Testis (tissue), 3 donors: ENCODE results near the gene IGHMBP2. TPM values are rescaled to one million over a fixed set of nuclear protein-coding genes. Genes with fewer than 3 reads are reported as not detected.
A peak's percentile ranks its signal among the peaks of the same experiment; 100 is the strongest.

Experiments used
- DNase-seq: peaks from one replicate; pipeline ENCODE4 v3.0.0-alpha.2; 2019
- H3K27ac ChIP-seq, 2 donors: fragments of 200-600 bp; sonication (generic); one replicate each; pipeline ENCODE4 v1.5.1; 2019
- H3K27me3 ChIP-seq: fragments of 200-600 bp; sonication (generic); one replicate; pipeline ENCODE4 v1.5.1; 2019
- H3K36me3 ChIP-seq: fragments of 200-600 bp; sonication (generic); one replicate; pipeline ENCODE4 v1.5.1; 2017; ENCODE audit warnings: low read depth; ENCODE audit errors: missing control alignments
- H3K4me1 ChIP-seq: fragments of 200-600 bp; sonication (generic); one replicate; pipeline ENCODE4 v1.5.1; 2019
- H3K4me3 ChIP-seq, 2 donors: fragments of 200-600 bp; sonication (generic); one replicate each; pipeline ENCODE4 v1.5.1; 2017 to 2019
- H3K9me3 ChIP-seq: fragments of 200-600 bp; sonication (generic); one replicate; pipeline ENCODE4 v1.5.1; 2017
- POLR2A ChIP-seq: fragments of 450-650 bp; IDR thresholded peaks from one replicate; pipeline ENCODE4 v1.6.1; 2017; ENCODE audit warnings: antibody characterized with exemption, mild to moderate bottlenecking, moderate library complexity
- WGBS, 2 donors: methylation state at CpG; one replicate each; pipeline ENCODE4 v1.1.5; 2018; 5-methylcytosine and 5-hydroxymethylcytosine counted together
- intact Hi-C: fragments of 100-400 bp; cut with DNase I; formaldehyde crosslinking; loops from one replicate; pipeline ENCODE4 v1.15.1; 2023; ENCODE audit warnings: low total_unique reads
- polyA plus RNA-seq: library from polyadenylated mRNA; stranded (reverse); fragments of 350-450 nt; fragmentation: Illumina TruSeq; extraction: RNeasy Lipid Tissue Mini Kit (QIAGEN cat#74804); gene quantifications from one replicate; pipeline ENCODE4 v1.2.3, GENCODE V29; 2014; ENCODE audit warnings: low read depth, low replicate concordance; ENCODE audit not compliant: insufficient read depth
- total RNA-seq, 2 donors: library from RNA; depleted of rRNA; stranded (reverse); fragments of >200 nt; gene quantifications; one replicate each; pipeline ENCODE4 v1.2.3, GENCODE V29; 2016
- TF ChIP-seq, protein P1 (sequence below), 3 experiments: fragments of 450-650 bp in 2 of 3; fragments of 200-600 bp in 1 of 3; sonication (generic) in 1 of 3; IDR thresholded peaks; one replicate each; pipeline ENCODE4 v1.5.1; 2016 to 2019; ENCODE audit warnings: antibody characterized with exemption in 3 of 3, mild to moderate bottlenecking in 2 of 3, moderate library complexity in 1 of 3

The IGHMBP2 gene
- total and polyA plus RNA-seq, 3 donors from 2014 or later, result 42.6 to 68.9 (median 47.1) TPM

DNA sequence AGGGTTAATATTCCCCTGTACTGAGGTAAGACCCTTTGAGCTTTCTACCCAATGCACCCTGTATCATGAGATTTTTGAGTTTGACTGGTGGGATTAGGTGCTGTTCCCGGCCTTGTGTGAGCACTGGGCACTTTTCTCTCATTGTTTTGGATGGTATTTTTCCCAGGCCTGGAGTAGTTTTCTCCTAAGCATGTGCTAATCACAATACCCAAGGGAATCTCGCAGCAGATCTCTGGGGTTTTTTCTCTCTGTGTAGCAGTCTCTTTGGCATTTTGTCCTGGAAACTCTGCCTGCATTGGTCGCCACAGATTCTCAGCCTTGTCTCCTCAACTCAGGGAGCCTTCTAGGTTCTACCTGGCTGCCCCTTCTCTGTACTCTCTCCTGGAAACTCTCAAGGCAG lies 19.9 kb downstream of the IGHMBP2 start:
- no peaks in the 10 kb centered on the region for H3K36me3 ChIP-seq
- no peaks in the 10 kb centered on the region for H3K27me3 ChIP-seq
- no peak for DNase-seq
- 88 to 95% methylated on average over 3 of the region's 3 CpGs for WGBS, 2 donors
- H3K27ac ChIP-seq, result no peak overlapping the region
- TF ChIP-seq POLR2A, result no peak
- TF ChIP-seq, protein P1, sequence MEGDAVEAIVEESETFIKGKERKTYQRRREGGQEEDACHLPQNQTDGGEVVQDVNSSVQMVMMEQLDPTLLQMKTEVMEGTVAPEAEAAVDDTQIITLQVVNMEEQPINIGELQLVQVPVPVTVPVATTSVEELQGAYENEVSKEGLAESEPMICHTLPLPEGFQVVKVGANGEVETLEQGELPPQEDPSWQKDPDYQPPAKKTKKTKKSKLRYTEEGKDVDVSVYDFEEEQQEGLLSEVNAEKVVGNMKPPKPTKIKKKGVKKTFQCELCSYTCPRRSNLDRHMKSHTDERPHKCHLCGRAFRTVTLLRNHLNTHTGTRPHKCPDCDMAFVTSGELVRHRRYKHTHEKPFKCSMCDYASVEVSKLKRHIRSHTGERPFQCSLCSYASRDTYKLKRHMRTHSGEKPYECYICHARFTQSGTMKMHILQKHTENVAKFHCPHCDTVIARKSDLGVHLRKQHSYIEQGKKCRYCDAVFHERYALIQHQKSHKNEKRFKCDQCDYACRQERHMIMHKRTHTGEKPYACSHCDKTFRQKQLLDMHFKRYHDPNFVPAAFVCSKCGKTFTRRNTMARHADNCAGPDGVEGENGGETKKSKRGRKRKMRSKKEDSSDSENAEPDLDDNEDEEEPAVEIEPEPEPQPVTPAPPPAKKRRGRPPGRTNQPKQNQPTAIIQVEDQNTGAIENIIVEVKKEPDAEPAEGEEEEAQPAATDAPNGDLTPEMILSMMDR (IDR thresholded peaks at IDR 0.05), result no peak
- H3K4me3 ChIP-seq, result no peak overlapping the region
- peaks cover 7% of the 10 kb centered on the region for H3K4me1 ChIP-seq
- no peaks in the 10 kb centered on the region for H3K9me3 ChIP-seq
- intact Hi-C loops, result no loop called here

DNA sequence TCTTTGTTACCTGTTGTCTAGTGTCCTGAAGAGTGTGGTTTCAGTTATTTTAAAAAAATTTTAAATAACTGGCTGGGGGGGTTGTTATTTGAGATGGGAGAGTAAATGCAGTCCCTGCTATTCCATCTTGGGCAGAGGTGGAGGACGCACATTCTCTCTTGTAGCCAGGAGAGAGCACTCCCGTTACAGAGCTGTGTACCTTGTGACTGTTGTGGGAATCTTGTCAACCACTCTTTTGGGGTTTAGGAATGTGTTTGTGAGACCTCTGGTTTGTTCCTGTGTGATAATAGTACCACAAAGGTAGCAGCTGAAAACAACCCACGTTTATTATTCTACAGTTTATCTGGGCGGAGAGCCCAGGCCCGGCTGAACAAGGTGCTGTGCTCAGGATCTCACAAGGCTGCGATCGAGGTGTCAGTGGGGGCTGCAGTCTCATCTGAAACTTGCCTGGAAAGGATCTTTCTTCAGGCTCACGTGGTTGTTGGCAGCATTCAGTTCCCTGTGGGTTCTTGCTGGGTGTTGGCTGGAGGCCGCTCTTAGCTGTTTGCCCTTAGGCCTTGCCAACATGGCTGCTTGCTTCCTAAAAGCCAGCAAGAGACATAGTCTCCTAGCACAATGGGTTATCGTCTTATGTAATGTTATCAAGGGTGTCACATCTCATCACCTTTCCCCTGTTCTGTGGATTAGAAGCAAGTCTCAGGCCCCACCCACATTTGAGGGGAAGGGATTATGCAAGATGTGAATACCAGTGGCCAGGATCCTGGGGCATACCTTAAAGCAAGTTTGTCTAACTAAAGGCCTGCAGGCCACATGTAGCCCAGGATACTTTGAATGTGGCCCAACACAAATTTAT lies 20.6 kb downstream of the IGHMBP2 start:
- H3K9me3 ChIP-seq, result no peaks in the 10 kb centered on the region
- no peak overlapping the region for H3K27ac ChIP-seq
- H3K4me3 ChIP-seq, result no peak overlapping the region
- no peaks in the 10 kb centered on the region for H3K36me3 ChIP-seq
- WGBS, 2 donors, result 89 to 94% methylated on average over 9 to 10 of the region's 10 CpGs
- intact Hi-C loops, result no loop called here
- DNase-seq, result no peak
- TF ChIP-seq, protein P1 (IDR thresholded peaks at IDR 0.05), result no peak
- TF ChIP-seq POLR2A, result no peak
- H3K27me3 ChIP-seq, result no peaks in the 10 kb centered on the region
- peaks cover 7% of the 10 kb centered on the region for H3K4me1 ChIP-seq

DNA sequence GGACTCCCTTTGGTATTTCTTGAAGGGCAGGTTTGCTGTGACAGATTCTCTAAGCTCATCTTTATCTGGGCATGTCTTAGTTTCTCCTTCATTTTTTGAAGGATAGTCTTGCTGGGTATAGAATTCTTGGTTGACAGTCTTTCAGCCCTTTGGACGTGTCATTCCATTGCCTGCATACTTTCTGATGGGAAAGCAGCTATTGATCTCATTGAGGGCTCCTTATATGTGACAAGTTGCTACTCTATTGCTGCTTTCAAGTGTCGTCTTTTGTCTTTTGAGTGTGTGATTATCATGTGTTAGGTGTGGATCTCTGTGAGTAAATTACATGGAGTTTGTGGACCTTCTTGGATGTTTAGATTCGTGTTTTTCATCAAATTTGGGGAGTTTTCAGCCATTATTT lies 21.9 kb downstream of the IGHMBP2 start:
- Histone ChIP-seq H3K4me1 (peaks cover 7% of the 10 kb centered on the region), H3K36me3 (no peaks in the 10 kb centered on the region), H3K4me3 (no peak overlapping the region), H3K27ac (no peak overlapping the region), H3K27me3 (no peaks in the 10 kb centered on the region), H3K9me3 (no peaks in the 10 kb centered on the region)
- DNase-seq, result no peak
- intact Hi-C loops, result no loop called here
- no peak for TF ChIP-seq POLR2A
- TF ChIP-seq, protein P1 (IDR thresholded peaks at IDR 0.05), result no peak
- WGBS, 2 donors, result 93 to 97% methylated on average over 3 of the region's 3 CpGs

DNA sequence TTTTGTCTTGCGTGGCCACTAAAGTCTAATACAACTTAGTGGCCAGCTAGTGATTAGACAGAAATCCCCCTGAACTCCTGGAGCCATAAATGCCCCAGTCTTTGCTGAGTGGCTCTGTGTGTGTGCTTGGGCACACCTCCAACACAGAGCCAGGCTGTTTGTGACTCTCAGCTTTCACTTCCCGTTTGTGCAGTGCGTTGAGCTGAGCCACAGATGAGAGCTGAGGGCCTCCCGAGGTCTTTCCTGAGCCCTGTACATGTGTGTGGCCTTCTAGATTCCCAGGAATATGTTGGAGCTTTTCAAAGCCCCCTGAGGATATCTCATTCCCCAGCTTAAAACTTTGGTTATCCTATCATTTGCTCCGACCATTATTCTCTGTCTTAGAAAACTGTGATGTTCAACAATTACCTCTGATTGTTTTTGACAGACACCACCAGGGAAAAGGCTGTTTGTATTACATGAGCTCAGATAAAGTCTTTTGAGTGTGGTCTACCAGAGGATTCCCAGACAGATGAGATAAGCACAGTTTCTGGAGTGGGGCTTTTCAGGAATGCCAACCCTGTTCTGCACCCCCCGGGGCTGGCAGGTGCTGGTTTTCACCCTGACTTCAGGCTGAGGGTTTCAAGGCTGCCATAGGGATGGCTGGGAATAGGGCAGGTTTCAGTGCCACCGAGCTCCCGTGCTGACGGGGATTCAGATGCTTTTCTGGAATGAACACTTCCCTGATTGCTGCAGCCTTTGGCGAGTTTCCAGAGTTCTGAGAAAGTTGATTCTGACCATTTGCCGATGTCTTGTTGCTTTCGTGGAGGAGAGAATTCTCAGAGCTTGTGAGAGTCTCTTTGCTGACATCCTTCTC lies 23.8 kb downstream of the IGHMBP2 start:
- Histone ChIP-seq H3K9me3 (no peaks in the 10 kb centered on the region), H3K4me3 (no peak overlapping the region), H3K27ac (peak overlapping the region in 1 of 2 donors; percentile 45), H3K4me1 (peaks cover 7% of the 10 kb centered on the region), H3K36me3 (no peaks in the 10 kb centered on the region), H3K27me3 (no peaks in the 10 kb centered on the region)
- 53 to 57% methylated on average over 12 of the region's 12 CpGs for WGBS, 2 donors
- peak; percentile 60 for DNase-seq
- intact Hi-C loops, result no loop called here
- TF ChIP-seq POLR2A, result no peak
- TF ChIP-seq, protein P1 (IDR thresholded peaks at IDR 0.05), result no peak
